ENCODE results near the gene OOSP1.

The OOSP1 gene

DNA sequence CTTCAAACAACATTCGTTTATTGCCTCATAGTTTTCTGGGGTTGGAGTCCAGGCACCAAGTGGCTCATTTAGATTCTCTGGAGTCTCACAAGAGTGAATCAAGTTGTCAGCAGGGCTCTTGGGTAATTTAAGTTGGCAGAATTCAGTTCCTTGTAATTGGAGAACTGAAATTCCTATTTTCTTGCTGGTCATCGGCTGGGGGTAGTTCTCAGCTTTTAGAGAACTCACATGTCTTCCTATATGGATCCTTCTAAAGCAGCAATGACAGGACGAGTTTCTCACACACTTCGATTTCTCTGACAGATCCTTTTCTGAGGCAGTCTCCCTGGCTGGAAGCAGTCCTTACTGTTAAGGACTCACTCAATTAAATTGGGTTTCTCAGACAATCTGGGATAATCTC is 61.5 kb downstream of the OOSP1 start:
- ATAC-seq, result no peak
- TF ChIP-seq ARNTL (CRISPR knock-in tag; IDR thresholded peaks at IDR 0.05; ENCODE audit: borderline replicate concordance, low read depth) (no peak), RARB (CRISPR knock-in tag; IDR thresholded peaks at IDR 0.05) (no peak), GLIS3 (CRISPR knock-in tag; IDR thresholded peaks at IDR 0.05) (no peak), TOX (CRISPR knock-in tag; IDR thresholded peaks at IDR 0.05; ENCODE audit: borderline replicate concordance) (no peak), ZC3H10 (CRISPR knock-in tag; IDR thresholded peaks at IDR 0.05) (no peak), ZNF8 (CRISPR knock-in tag; IDR thresholded peaks at IDR 0.05) (no peak), ISL1 (CRISPR knock-in tag; IDR thresholded peaks at IDR 0.05) (no peak), BACH2 (CRISPR knock-in tag; IDR thresholded peaks at IDR 0.05; ENCODE audit: borderline replicate concordance) (no peak), PPARA (CRISPR knock-in tag; IDR thresholded peaks at IDR 0.05; ENCODE audit: borderline replicate concordance) (no peak), ESRRG (CRISPR knock-in tag; IDR thresholded peaks at IDR 0.05) (no peak)
- TF ChIP-seq, protein P1, sequence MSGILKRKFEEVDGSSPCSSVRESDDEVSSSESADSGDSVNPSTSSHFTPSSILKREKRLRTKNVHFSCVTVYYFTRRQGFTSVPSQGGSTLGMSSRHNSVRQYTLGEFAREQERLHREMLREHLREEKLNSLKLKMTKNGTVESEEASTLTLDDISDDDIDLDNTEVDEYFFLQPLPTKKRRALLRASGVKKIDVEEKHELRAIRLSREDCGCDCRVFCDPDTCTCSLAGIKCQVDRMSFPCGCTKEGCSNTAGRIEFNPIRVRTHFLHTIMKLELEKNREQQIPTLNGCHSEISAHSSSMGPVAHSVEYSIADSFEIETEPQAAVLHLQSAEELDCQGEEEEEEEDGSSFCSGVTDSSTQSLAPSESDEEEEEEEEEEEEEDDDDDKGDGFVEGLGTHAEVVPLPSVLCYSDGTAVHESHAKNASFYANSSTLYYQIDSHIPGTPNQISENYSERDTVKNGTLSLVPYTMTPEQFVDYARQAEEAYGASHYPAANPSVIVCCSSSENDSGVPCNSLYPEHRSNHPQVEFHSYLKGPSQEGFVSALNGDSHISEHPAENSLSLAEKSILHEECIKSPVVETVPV (CRISPR knock-in tag; IDR thresholded peaks at IDR 0.05), result no peak
- TF ChIP-seq, protein P2, sequence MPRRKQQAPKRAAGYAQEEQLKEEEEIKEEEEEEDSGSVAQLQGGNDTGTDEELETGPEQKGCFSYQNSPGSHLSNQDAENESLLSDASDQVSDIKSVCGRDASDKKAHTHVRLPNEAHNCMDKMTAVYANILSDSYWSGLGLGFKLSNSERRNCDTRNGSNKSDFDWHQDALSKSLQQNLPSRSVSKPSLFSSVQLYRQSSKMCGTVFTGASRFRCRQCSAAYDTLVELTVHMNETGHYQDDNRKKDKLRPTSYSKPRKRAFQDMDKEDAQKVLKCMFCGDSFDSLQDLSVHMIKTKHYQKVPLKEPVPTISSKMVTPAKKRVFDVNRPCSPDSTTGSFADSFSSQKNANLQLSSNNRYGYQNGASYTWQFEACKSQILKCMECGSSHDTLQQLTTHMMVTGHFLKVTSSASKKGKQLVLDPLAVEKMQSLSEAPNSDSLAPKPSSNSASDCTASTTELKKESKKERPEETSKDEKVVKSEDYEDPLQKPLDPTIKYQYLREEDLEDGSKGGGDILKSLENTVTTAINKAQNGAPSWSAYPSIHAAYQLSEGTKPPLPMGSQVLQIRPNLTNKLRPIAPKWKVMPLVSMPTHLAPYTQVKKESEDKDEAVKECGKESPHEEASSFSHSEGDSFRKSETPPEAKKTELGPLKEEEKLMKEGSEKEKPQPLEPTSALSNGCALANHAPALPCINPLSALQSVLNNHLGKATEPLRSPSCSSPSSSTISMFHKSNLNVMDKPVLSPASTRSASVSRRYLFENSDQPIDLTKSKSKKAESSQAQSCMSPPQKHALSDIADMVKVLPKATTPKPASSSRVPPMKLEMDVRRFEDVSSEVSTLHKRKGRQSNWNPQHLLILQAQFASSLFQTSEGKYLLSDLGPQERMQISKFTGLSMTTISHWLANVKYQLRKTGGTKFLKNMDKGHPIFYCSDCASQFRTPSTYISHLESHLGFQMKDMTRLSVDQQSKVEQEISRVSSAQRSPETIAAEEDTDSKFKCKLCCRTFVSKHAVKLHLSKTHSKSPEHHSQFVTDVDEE (CRISPR knock-in tag; IDR thresholded peaks at IDR 0.05), result no peak
- TF ChIP-seq, protein P3, sequence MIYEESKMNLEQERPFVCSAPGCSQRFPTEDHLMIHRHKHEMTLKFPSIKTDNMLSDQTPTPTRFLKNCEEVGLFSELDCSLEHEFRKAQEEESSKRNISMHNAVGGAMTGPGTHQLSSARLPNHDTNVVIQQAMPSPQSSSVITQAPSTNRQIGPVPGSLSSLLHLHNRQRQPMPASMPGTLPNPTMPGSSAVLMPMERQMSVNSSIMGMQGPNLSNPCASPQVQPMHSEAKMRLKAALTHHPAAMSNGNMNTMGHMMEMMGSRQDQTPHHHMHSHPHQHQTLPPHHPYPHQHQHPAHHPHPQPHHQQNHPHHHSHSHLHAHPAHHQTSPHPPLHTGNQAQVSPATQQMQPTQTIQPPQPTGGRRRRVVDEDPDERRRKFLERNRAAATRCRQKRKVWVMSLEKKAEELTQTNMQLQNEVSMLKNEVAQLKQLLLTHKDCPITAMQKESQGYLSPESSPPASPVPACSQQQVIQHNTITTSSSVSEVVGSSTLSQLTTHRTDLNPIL (CRISPR knock-in tag; IDR thresholded peaks at IDR 0.05; ENCODE audit: low read depth), result no peak
- TF ChIP-seq, protein P4, sequence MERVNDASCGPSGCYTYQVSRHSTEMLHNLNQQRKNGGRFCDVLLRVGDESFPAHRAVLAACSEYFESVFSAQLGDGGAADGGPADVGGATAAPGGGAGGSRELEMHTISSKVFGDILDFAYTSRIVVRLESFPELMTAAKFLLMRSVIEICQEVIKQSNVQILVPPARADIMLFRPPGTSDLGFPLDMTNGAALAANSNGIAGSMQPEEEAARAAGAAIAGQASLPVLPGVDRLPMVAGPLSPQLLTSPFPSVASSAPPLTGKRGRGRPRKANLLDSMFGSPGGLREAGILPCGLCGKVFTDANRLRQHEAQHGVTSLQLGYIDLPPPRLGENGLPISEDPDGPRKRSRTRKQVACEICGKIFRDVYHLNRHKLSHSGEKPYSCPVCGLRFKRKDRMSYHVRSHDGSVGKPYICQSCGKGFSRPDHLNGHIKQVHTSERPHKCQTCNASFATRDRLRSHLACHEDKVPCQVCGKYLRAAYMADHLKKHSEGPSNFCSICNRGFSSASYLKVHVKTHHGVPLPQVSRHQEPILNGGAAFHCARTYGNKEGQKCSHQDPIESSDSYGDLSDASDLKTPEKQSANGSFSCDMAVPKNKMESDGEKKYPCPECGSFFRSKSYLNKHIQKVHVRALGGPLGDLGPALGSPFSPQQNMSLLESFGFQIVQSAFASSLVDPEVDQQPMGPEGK (CRISPR knock-in tag; IDR thresholded peaks at IDR 0.05; ENCODE audit: borderline replicate concordance), result no peak

DNA sequence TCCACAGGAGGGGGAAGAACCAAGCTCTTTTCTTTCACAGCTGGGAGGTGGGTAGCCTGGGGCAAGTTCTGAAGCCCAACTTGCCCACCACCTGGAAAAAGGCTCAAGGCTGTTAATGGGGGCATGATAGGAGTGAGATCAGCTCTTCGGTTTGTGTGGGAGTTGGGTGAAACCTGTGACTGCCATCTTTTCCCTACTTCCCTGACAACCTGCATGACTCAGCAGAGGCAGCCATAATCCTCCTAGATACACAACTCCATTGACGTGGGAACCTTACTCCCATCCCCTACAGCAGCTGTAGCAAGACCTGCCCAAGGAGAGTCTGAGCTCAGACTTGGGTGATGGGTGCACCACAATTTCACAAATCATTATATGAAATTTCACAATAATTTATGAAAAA is 65.5 kb downstream of the OOSP1 start:
- TF ChIP-seq ESRRG (CRISPR knock-in tag; IDR thresholded peaks at IDR 0.05), result no peak
- TF ChIP-seq, protein P5, sequence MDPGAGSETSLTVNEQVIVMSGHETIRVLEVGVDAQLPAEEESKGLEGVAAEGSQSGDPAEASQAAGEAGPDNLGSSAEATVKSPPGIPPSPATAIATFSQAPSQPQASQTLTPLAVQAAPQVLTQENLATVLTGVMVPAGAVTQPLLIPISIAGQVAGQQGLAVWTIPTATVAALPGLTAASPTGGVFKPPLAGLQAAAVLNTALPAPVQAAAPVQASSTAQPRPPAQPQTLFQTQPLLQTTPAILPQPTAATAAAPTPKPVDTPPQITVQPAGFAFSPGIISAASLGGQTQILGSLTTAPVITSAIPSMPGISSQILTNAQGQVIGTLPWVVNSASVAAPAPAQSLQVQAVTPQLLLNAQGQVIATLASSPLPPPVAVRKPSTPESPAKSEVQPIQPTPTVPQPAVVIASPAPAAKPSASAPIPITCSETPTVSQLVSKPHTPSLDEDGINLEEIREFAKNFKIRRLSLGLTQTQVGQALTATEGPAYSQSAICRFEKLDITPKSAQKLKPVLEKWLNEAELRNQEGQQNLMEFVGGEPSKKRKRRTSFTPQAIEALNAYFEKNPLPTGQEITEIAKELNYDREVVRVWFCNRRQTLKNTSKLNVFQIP (CRISPR knock-in tag; IDR thresholded peaks at IDR 0.05; ENCODE audit: borderline replicate concordance, low read depth), result no peak
- ATAC-seq, result no peak

DNA sequence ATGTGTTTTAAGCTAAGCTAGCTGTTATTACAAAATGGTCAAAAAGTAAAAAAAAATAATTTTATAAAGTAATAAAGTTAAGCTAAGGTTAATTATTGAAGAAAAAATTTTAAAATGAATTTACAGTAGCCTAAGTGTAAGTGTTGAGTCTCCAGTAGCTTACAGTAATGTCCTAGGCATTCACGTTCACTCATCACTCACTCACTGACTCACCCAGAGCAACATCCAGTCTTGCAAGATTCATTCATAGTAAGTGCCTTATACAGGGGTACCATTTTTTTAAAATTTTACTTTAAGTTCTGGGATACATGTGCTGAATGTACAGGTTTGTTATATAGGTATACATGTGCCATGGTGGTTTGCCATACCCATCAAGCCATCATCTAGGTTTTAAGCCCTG is 67.1 kb downstream of the OOSP1 start:
- no peak for TF ChIP-seq TCF4 (CRISPR knock-in tag; IDR thresholded peaks at IDR 0.05; ENCODE audit: borderline replicate concordance)
- no peak for TF ChIP-seq ZNF565 (CRISPR knock-in tag; conservative IDR thresholded peaks at IDR 0.05; ENCODE audit: low read depth)
- no peak for TF ChIP-seq TOX (CRISPR knock-in tag; IDR thresholded peaks at IDR 0.05; ENCODE audit: borderline replicate concordance)
- TF ChIP-seq CSDC2 (CRISPR knock-in tag; IDR thresholded peaks at IDR 0.05), result no peak
- TF ChIP-seq ISL1 (CRISPR knock-in tag; IDR thresholded peaks at IDR 0.05), result no peak
- no peak for TF ChIP-seq ZFP3 (CRISPR knock-in tag; IDR thresholded peaks at IDR 0.05)
- TF ChIP-seq ZFP30 (CRISPR knock-in tag; IDR thresholded peaks at IDR 0.05), result no peak
- TF ChIP-seq SNAI2 (CRISPR knock-in tag; IDR thresholded peaks at IDR 0.05), result no peak
- TF ChIP-seq BACH2 (CRISPR knock-in tag; IDR thresholded peaks at IDR 0.05; ENCODE audit: borderline replicate concordance), result no peak
- TF ChIP-seq OSR1 (CRISPR knock-in tag; IDR thresholded peaks at IDR 0.05), result no peak
- TF ChIP-seq, protein P3 (CRISPR knock-in tag; IDR thresholded peaks at IDR 0.05; ENCODE audit: low read depth), result no peak
- TF ChIP-seq, protein P1 (CRISPR knock-in tag; IDR thresholded peaks at IDR 0.05), result no peak
- ATAC-seq, result no peak

Data from SK-N-SH treated with all-trans-retinoic acid at 6 μM for 48 hours (cell line).